GM18858 (cell line): ENCODE data around the gene TMEM51.
"Not testable (repeated sequence)": the region's sequence is repeated elsewhere in the genome, so short reads cannot be mapped to it uniquely, and the experiment has no call there.

Source experiments
- ATAC-seq: cut with Tn5 transposase; IDR thresholded peaks from one replicate; pipeline ENCODE4 v1.9.1; 2021; ENCODE audit not compliant: unreplicated experiment

Gene TMEM51

GRCh38 chr1:15125101-15125745 lies 28.3 kb upstream of the TMEM51 start:
- ATAC-seq: no peak

- no peak for ATAC-seq
Measured at GRCh38 chr1:15128077-15128476, 25.5 kb upstream of the TMEM51 start.

- ATAC-seq: no peak
Measured at GRCh38 chr1:15128520-15129313, 24.8 kb upstream of the TMEM51 start.

- no peak for ATAC-seq
Measured at GRCh38 chr1:15129944-15130343, 23.6 kb upstream of the TMEM51 start.

- ATAC-seq: no peak
Measured at GRCh38 chr1:15130607-15131006, 22.9 kb upstream of the TMEM51 start.

- no peak for ATAC-seq
Measured at GRCh38 chr1:15132965-15133364, 20.6 kb upstream of the TMEM51 start.

GRCh38 chr1:15134285-15134684 lies 19.3 kb upstream of the TMEM51 start:
- ATAC-seq: no peak

- ATAC-seq: not testable (repeated sequence)
Measured at GRCh38 chr1:15135604-15136003, 17.9 kb upstream of the TMEM51 start.

- ATAC-seq: no peak
Measured at GRCh38 chr1:15137809-15138208, 15.7 kb upstream of the TMEM51 start.

- ATAC-seq: no peak
Measured at GRCh38 chr1:15139654-15140350, 13.7 kb upstream of the TMEM51 start.

- ATAC-seq: no peak
Measured at GRCh38 chr1:15141935-15142539, 11.5 kb upstream of the TMEM51 start.

- no peak for ATAC-seq
Measured at GRCh38 chr1:15145327-15145726, 8.2 kb upstream of the TMEM51 start.

- ATAC-seq: no peak
Measured at GRCh38 chr1:15146142-15146680, 7.3 kb upstream of the TMEM51 start.

GRCh38 chr1:15146971-15147376 lies 6.6 kb upstream of the TMEM51 start:
- ATAC-seq: no peak

- ATAC-seq: no peak
Measured at GRCh38 chr1:15148004-15148403, 5.5 kb upstream of the TMEM51 start.

GRCh38 chr1:15148475-15148874 lies 5.1 kb upstream of the TMEM51 start:
- no peak for ATAC-seq

GRCh38 chr1:15148941-15149340 lies 4.6 kb upstream of the TMEM51 start:
- ATAC-seq: no peak

- ATAC-seq: no peak
Measured at GRCh38 chr1:15150376-15150775, 3.2 kb upstream of the TMEM51 start.

- no peak for ATAC-seq
Measured at GRCh38 chr1:15151377-15151806, 2.2 kb upstream of the TMEM51 start.

- no peak for ATAC-seq
Measured at GRCh38 chr1:15151871-15152270, 1.7 kb upstream of the TMEM51 start.
